ENCODE results near the gene INAFM1. TPM values are rescaled to one million over a fixed set of nuclear protein-coding genes. Genes with fewer than 3 reads are reported as not detected.
"Not testable (repeated sequence)": the region's sequence is repeated elsewhere in the genome, so short reads cannot be mapped to it uniquely, and the experiment has no call there.

Gene INAFM1
- total RNA-seq, 1 donor from 2014 or later: 33.5 TPM

DNA sequence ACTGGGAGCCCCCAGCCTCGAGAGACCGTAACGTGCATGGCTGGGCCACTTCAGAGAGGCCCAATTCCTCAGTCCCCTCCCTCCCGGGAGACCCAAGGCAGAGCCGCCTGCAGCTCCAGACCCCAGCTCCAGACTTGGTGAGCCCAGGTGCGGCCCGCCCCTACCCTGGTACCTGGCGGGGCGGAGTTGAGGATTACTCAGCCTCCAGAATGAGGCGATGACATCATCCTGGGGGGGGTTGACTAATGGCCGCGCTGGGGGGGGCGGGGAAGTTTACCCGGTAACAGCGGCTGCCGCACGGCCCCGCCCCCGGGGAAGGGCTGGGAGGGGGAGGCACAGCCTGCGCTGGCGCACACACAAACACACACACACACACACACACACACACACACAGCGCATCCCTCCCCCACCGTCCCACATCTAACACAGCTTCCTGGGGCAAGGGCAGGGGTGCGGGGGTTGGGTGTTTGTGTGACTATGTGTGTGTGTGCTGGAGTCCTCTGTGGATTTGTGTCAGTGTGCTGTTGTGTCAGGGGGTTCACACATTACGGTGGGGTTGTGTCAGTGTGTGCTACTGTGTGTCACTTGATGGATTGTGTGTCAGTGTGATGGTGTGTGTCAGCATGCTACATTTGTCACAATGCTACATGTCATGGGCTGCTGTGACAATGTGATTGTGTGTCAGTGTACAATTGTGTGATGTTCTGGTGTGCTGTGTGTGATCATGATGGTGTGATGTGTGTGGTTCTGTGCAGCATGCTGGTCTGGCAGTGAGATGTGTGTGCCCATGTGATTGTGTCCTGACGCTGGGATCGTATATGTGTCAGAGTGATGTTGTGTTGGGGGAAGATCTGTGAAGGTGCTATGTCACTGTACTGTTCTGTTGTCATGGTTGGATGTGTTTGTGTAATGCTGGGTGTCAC lies 33.4 kb upstream of the INAFM1 start:
- DNase-seq (ENCODE audit: low spot score): peak; percentile 85

DNA sequence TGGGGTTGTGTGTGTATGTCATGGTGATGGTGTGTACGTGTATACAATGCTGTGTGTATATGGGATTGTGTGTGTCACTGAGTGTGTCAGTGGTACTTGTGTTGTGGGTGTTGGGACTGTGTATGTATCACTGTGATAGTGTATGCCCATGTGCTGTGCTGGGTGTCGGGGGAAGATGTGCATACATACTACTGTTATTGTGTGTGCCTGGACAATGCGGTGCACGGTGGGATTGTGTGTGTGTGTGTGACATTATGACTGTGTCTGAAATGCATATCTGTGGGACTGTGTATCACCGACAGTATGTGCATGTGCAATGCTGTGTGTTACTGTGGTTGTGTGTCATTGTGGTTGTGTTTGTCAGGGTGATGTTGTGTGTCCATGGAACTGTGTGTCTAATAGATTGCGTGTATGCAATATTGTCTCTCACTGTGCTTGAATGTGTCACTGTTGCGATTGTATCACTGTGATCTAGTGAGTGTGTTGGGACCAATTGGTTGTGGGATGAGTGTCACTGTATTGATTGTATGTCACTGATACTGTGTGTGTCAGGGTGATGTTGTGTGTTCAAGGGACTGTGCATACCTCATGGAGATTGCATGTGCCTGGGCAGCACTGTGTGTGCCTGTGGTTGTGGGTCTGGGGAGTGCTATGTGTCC lies 32.6 kb upstream of the INAFM1 start:
- no peak for DNase-seq (ENCODE audit: low spot score)

DNA sequence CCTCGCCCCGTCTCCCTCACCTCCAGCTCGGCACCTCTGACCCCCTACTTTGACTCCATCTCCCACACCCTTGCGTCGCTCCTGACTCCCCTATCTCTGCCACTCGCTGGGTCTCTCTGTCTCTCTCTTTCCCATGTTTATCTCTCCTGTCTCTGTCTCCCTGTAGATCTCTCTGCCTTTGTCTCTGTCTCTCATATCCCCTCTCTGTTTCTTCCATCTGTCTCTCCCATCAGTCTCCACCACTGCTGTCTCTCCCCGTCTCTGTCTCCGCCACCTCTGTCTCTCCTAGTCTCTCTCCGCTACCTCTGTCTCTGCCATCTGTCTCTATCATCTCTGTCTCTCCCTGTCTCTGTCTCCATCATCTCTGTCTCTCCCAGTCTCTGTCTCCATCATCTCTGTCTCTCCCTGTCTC lies 31.3 kb upstream of the INAFM1 start:
- DNase-seq (ENCODE audit: low spot score): no peak

DNA sequence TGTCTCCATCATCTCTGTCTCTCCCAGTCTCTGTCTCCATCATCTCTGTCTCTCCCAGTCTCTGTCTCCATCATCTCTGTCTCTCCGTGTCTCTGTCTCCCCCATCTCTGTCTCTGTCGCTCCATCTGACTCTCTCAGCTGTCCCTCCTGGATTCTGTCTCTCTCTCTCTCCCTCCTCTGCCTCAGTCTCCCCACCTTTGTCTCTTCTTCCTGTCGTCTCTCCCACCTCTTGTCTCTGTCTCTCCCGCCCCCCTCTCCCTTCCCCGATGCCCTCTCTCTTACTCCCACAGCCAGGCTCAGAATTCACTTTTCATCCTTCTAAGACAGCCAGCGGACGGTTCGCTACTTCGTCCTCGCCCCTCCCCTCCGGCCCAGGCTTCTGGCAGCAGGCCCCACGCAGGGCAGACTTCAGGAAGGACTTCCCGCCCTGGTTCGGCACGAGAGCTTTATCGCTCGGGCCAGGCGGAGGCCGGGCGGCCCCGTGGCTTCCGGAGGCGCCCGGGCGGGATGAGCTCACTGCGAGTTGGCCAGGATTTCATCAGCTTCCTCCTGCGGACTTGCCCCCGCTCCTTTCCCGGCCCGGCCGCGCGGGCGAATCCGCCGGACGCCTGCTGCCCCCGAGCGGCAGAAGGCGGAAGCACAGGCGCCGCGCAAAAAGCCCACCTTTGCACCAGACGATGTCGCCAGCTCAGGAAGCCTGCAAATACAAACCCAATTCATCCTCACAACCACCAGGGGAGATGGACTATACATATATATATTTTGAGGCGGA lies 30.7 kb upstream of the INAFM1 start:
- DNase-seq (ENCODE audit: low spot score): peak; percentile 93

DNA sequence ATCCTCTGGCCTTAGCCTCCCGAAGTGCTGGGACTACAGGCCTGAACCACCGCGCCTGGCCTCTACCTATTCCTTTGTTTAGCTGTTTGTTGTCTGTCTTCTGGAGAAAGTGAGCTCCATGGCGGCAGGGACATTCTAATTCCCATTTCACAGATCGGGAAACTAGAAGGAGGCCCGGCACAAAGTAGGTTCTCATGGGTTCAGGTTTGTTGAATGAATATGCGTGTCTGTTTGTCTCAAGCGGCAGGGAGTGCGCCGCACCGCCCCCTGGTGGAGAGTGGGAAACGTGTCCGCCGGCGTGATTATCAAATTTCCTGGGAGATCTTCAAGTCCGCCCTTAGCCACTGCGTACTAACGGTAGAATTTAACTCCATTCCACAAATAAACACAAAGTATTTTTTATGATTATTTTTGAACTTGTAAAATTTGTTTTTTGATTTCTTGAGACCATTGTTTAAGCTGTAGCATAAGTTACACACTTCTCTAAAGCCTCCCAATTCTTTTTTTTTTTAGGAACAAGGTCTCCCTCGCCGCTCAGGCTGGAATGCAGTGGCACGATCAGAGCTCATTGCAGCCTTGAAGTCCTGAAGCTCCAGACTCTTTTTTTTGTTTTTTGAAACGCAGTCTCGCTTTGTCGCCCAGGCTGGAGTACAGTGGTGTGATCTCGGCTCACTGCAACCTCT lies 27.2 kb upstream of the INAFM1 start:
- DNase-seq (ENCODE audit: low spot score): peak; percentile 83

DNA sequence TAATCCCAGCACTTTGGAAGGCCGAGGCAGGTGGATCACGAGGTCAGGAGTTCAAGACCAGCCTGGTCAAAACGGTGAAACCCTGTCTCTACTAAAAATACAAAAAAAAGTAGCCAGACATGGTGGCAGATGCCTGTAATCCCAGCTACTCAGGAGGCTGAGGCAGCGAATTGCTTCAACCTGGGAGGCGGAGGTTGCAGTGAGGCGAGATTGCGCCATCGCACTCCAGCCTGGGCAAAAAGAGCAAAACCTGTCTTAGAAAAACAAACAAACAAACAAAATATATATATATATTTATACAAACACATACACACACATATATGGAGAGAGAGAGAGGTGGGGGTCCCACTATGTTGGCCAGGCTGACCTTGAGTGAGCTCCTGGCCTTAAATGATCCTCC lies 21.7 kb upstream of the INAFM1 start:
- DNase-seq (ENCODE audit: low spot score): not testable (repeated sequence)

DNA sequence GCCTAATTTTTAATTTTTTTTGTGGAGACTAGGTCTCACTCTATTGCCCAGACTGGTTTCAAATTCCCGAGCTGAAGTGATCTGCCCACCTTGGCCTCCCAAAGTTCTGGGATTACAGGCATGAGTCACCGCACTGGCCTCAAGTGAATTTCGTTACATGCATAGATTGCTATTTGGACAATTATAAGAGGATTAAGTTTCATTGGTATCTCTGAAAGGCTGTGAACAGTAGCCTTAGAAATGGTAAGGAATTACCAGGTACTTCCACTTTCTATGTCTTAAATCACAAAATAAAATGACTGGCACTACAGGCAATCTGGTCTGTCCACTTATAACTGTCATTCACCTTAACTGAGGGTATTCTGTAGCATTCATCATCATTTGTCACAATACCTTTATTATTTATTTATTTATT lies 21.2 kb upstream of the INAFM1 start:
- no peak for DNase-seq (ENCODE audit: low spot score)

DNA sequence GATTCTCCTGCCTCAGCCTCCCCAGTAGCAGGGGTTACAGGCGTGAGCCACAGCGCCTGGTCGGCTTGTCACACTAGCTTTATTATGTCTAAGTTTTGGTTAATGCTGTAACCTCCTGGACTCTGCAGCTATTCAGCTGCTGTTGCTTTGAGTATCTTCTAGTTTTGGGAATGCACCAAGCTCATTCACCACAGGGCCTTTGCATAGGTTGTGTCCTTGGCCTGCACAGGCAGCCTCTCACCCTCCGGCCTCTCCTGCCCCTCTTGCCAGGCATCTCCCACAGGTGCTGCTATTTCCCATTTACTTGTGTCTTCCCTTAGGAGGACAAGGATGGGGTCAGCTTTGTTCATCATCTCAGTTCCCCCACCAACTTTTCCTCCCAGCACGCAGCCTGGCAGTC lies 20.7 kb upstream of the INAFM1 start:
- DNase-seq (ENCODE audit: low spot score): no peak

DNA sequence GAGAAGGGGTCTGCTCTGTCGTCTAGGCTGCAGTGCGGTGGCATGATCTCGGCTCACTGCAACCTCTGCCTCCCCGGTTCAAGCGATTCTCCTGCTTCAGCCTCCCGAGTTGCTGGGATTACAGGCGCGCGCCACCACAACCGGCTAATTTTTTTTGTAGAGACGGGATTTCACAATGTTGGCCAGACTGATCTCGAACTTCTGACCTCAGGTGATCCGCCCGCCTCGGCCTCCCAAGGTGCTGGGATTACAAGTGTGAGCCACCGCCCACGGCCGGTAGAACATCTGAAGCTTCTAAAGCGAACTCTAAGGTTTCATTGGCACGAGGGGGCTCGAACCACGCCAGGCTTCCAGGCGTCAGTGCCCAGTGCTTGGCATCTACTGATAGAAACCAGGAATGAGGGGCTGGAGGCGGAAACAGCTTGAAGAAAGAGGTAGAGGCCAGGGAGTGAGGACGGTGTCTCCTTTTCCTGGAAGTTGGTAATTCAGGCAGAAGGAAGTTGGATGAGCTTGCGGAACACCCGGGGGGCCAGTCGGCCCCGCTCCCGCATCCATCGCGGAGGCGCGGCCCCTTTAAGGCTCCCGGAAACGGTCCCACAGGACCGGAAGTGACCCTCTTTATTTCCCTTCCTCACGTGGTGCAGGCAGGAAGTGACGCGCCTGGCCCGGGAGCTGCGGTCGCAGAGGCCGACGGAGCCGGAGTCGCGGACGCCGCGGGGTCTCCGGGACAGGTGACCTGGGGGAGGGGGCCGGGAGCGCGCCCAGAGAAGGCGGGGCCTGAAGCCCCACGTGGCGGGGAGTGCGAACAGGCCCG lies 18.6 kb upstream of the INAFM1 start, which contains the start of gene CCDC9:
CCDC9 (plus strand) TSS at position 647 of the 814 bp plus-strand sequence. CDS start 1,876 bp downstream, outside the sequence.
- peak; percentile 96 for DNase-seq (ENCODE audit: low spot score)

DNA sequence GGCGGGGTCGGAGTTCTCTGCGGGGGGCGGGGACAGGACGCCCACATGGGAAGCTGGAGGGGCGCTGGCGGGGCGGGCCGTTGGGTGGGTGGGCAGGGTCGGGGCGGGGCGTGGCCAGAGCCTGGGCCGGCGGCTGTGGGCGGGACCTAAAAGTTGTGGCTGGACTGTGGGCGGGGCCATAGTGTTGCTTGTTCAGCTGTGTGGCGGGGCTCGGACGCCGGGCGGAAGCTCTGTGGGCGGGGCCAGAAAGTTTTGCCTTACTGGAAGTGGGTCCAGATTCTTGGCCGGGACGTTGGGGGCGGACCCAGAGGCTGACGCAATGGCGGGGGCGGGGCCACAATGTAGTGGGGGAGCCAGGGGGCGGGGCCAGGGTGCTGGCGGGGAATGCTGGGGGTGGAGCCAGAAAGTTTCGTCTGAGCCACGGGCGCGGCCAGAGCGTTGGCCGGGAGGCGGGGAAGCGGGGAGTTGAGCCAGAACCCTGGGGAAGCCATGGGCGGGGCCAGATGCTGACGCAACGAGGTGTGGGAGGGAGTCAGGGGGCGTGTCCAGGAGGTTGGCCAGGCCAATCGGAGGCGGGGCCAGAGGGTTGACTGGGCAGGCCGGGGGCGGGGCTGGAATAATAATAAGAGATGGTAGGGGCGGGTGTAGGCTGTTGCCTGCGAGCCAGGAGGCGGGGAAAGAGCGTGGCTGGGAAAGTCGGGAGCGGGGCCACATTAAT lies 17.8 kb upstream of the INAFM1 start:
- DNase-seq (ENCODE audit: low spot score): peak; percentile 100

DNA sequence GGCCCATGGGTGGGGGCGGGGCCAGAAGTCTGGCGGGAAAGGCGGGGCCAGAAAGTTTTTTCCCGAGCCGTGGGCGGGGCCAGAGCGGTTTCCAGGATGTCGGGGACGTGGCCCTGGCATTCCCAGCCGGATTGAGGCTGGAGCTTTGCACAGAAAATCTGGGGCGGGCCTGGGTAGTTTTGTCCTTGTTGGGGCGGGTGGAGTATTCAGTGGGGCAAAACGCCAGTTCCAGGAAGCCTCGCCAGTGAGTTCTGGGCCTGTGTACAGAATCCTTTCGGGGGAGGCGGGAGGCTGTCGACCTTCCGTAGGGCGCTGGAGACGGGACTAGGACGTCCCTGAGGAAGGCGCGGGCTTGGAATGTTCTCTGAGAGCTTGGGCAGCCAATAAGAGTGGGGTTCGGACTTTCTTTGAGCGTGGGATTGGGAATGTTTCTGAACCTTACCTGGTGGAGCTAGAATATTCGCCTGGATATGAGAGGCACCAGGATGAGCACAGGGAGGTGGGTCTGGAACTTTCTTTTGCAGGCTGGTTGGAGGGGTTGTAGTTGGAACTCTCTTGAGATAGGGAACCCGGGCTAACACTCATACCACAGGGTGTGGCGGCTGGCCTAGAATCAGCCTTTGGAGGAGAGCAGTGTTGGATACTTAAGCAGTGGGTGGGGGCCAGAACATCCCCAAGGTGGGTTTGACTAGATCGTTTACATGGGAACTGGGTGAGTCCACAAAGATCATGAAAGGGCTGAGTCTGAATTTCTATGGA lies 17.1 kb upstream of the INAFM1 start:
- no peak for DNase-seq (ENCODE audit: low spot score)

DNA sequence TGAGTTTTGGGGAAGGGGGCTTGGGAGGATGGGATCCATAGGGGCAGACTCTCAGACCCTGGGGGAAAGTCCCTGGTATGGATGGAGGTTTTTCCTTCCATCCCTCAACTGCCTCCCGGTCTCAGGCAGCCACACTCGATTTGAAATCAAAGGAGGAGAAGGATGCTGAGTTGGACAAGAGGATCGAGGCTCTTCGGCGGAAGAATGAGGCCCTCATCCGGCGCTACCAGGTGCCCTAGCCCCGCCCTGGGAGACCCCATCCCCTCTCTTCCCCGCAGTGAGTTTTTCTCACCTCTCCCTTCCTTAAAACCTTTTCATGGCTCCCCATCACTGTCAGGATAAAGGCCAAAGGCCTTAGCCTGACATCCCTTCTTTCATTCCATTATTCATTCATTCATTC lies 16.3 kb upstream of the INAFM1 start:
- no peak for DNase-seq (ENCODE audit: low spot score)

DNA sequence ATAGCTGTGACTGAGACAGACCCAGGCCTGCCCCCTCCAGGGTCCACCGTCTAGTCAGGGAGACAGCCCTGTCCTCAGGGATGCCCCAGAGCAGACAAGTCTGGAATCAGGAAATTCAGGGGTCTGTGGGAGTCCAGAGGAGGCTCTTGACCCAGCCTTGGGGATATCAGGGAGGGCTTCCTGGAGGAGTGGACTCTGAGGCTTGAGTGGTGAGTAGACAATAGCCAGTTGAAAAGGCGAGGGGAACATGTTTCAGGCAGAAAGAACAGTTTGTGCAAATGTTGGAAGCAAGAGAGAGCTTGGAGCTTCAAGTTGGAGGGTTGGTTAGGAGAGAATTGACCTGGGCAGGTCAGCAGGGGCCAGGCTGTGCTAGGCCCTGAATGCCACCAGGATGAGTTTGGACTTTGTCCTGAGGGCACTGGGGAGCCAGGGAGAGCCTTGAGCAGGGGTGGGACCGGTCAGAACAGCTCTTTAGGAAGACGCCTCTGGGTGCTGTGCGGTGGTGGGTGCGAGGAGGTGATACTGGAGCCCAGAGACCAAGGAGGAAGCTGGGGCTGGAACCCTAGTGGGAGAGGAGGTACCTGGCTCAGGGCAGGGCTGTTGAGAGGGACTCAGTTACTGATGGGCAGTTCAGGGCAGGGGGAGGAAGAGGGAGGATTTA lies 15.7 kb upstream of the INAFM1 start:
- DNase-seq (ENCODE audit: low spot score): no peak

DNA sequence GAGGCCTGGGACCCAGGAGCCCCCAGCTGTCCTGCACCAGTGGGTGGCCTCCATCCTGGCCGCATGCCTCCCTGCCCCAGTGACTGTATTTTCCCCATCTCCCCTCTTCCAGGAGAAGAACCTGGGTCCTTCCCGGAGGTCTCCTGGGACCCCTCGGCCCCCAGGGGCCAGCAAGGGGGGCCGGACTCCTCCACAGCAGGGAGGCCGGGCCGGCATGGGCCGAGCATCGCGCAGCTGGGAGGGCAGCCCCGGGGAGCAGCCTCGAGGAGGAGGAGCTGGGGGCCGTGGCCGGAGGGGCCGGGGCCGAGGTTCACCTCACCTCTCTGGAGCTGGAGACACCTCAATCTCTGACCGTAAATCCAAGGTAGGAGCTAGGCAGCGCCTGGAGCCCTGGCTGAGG lies 14.2 kb upstream of the INAFM1 start:
- no peak for DNase-seq (ENCODE audit: low spot score)

DNA sequence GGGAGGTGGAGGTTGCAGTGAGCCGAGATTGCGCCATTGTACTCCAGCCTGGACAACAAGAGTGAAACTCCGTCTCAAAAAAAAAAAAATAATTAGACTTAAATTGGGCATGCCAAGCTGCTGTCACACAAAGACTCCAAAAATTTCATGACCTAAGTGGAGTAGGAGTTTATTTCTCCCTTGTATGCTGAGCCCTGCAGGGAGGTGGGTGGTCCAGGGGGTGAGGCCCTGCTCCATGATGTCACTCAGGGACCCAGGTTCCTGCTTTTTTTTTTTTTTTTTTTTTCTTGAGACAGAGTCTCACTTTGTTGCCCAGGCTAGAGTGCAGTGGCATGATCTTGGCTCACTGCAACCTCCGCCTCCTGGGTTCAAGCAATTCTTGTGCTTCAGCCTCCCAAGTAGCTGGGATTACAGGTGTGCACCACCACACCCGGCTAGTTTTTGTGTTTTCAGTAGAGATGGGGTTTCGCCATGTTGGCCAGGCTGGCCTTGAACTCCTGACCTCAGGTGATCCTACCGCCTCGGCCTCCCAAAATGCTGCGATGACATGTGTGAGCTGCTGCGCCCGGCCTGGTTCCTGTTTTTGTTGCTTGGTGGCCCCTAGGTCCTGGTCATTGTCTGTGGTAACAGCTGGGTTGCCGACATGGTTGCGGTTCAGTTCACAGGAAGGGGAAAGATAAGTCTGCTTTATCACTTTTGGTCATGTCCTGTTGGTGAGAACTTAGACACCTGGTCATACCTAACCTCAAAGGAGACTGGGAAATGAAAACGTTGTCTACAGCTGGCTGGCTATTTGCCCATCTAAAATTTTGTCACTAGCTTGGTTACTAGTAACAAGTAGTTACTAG lies 12.5 kb upstream of the INAFM1 start:
- not testable (repeated sequence) for DNase-seq (ENCODE audit: low spot score)

DNA sequence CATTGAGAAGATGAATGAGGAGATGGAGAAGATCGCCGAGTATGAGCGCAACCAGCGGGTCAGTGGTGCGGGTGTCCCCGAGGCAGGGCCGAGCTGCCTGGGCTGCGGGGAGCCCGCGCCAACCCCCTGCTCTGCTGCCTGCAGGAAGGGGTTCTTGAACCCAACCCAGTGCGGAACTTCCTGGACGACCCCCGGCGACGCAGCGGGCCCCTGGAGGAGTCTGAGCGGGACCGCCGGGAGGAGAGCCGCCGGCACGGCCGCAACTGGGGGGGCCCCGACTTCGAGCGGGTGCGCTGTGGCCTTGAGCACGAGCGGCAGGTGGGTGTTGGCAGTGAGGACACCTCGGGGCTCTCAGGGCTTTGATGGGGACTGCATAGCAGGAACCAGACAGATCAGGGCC lies 10.1 kb upstream of the INAFM1 start:
- no peak for DNase-seq (ENCODE audit: low spot score)

DNA sequence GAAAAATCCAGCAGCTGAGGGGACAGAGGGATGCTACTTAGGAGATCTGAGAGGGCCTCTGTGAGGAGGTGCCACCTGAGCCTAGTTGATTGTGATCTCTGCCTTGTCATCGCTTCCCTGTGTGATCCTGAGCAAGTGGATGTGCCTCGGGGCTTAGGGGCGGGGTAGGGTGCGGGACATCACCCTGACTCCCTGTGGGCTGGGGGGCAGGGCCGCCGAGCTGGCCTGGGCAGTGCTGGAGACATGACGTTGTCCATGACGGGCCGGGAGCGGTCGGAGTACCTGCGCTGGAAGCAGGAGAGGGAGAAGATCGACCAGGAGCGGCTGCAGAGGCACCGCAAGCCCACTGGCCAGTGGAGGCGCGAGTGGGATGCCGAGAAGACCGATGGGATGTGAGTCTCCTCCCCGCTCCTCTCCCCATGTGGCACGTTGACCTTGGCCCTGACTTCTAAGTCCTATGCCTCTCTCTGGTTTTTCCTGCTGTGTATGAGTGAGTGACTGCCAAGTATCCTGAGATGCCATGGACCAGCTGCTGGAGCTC lies 8.2 kb upstream of the INAFM1 start:
- no peak for DNase-seq (ENCODE audit: low spot score)

DNA sequence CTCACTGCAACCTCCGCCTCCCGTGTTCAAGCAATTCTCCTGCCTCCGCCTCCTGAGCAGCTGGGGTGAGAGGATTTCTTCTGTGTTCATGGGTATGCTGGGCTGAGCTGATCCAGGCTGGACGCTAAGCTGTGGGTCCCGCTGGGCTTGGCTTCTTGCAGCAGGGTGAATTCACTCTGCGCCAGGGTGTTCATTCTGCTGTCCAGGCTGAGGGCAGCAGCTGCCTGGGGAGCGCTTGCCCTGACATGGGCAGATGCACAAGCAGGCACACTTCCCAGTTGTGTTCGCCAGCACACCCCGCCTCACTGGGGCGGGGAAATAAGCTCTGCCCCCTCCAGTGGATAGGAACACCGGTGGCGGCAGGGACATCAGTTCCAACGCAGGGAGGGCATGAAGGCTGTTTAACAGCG lies 7.3 kb upstream of the INAFM1 start:
- no peak for DNase-seq (ENCODE audit: low spot score)

Data from mucosa of gallbladder (tissue), 1 donor.